HG03135 (cell line): ENCODE measurements around the gene ATP1A1.

Experiments
- ATAC-seq: cut with Tn5 transposase; IDR thresholded peaks from one replicate; pipeline ENCODE4 v1.9.1; 2021; ENCODE audit warnings: mild to moderate bottlenecking, moderate library complexity; ENCODE audit not compliant: unreplicated experiment

Gene ATP1A1

DNA sequence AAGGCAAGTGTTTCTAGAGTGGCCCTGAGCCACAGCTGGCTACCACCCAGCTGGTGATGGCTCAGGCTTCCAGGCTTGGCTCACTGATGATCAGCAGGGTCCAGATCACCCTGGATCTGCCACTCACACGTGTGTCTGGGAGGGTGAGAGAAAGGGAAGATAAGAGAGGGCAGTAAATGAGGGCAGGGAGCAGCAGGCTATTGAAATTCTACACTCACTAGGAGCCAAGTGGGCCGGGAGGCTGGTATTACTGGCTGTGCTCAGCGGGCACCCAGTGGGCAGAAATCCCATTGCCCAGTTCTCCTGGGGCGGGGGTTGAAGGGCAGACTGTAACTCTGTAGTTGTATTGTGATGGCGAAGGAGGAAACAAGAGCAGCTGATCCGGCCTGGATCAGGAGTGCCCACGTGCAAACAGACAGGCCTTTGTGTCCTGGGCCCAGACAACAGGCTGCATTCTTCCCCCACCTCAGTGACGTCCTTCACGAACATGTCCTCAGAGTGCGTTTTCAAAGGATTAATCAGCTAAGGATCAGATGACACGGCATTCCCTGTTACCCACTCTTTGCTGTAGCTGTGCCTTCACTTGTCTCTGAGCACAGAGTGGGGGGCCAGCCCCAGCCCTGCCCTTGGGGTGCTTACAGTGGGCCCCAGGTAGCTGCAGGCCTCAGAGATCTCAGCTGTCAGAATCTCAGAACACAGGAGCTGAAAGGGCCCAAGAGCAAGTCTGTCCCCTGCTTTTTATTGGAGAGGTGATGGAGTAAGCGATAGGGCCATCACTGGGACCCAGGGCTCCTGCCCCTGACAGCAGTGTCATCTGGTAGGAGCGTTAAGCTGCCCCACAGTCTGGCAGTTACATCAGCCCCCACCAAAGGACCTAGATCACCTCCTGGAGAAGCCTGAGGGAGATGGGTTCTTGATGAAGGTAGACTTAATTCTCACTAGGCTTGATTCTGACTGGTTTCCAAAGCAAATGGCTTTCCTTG is 60.5 kb downstream of the ATP1A1 start:
- no peak for ATAC-seq

DNA sequence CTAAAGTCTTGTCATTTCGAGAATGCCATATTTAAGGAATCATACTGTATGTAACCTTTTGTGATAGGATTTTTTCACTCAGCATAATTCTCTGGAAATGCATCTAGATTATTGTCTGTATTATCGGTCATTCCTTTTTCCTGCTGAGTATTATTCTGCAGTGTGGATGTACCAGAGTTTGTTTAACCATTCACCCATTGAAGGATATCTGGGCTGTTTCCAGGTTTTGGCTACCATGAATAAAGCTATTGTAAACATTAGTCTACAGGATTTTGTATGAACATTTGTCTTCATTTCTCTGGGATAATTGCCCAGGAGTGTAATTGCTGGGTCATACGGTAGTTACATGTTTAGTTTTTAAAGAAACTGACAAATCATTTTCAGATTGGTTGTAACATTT is 61.8 kb downstream of the ATP1A1 start:
- no peak for ATAC-seq

DNA sequence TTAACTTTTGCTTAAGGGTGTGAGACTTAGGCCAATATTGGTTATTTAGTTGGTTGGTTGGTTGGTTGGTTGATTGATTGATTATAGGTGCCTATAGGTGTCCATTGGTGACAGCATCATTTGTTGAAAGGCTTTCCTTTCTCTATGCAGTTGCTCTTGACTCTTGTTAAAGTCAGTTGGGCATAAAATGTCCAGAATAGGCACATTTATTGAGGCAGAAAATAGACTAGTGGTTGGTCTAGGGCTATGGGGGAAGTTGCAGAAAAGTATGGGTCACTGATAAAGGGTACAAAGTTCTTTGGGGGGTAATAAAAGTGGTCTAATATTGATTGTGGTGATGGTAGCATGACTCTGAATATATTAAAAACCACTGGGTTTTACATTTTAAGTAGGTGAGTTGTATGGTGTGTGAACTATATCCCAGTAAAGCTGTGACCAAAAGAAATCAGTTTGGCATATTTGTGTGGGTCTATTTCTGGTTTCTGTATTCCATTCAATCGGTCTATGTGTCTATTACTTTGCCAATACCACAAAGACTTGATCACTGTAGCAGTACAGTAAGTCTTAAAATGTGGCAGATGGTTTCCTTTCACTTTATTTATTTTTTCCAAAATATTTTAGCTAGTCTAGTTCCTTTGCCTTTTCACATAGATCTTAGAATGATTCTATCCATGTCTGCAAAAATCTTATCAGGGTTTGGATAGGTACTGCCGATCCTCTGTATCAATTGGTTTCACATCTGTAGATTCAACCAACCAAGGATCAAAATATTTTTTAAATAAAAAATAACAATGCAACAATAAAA is 63.0 kb downstream of the ATP1A1 start:
- no peak for ATAC-seq

DNA sequence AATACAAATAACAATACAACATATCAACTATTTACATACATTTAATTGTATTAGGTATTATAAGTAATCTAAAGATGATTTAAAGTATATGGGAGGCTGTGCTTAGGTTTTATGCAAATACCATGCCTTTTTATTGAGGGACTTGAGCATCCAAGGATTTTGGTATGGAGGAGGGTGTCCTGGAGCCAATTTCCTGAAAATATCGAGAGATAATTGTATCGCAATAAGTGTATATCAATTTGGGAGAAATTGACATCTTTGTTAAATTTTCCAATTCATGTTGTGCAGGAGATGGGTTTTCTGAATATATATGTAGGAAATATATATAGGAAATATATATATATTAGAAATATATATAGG is 63.5 kb downstream of the ATP1A1 start:
- no peak for ATAC-seq

DNA sequence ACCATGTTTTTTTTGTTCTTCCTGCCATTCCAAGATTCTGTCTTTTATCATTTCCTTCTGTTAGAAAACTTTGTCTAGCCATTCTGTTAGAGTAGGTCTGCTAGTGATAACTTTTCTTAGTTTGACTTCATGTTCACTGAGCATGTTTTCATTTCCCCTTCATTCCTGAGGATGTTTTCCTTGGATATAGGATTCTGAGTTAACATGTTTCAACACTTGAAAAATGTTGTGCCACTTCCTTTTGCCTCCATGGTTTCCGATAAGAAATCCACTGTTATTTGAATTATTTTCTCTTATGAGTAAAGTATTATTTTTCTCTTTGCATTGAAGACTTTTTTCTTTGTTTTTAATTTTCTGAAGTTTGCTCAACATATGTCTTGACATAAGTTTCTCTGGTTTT is 66.7 kb downstream of the ATP1A1 start:
- no peak for ATAC-seq

DNA sequence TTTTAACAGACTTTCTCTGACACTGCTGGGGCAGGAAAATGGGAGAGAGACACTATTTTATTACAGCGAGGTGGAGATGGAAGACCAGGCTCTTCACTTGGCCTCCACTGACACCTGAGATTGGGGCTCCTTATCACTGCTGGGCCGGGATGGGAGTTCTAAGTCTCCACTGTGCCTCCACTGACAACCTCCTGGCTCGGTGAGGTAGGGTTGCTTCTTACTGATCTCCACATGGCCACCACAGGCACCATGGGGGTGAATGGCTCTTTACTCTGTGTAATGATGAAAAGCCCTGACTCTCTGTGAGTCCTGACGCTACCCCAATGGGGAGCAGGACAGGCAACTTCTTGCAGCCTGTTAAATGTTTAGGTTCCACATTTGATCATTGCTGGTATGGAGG is 67.7 kb downstream of the ATP1A1 start:
- no peak for ATAC-seq

DNA sequence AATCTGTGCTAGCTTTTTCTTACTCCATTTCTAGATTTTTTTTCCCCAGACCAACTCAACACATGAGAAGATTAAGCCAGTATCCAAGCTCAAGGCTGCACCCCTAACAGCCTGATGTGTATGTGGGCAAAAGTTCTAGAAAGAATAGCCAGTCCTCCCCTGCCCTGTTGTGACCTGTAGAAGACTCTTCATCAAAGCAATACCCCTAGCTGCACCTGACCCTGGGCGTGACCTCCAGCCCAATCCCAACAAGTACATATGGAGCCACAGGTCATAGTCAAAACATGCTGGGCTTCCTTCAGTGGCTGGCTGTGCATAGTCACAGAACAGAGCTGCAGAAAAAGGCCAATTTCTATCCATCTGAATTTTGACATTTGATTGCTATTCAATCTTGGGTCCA is 72.5 kb downstream of the ATP1A1 start:
- no peak for ATAC-seq

DNA sequence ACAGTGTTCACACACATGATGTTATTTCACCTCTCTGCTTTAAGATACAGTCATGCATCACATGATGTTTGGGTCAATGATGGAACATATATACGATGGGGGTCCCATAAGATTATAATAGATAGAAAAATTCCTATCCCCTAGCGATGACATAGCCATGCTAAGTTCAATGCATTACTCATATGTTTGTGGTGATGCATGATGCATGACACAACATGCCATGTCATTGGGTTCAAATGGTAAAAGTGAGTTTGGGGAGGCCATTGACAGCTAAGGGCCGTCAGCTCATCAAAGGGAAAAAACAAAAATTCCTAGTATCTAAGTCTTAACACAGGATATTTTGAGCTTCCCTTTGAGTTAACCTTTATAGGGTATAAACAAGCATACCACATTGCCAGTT is 73.6 kb downstream of the ATP1A1 start:
- no peak for ATAC-seq

DNA sequence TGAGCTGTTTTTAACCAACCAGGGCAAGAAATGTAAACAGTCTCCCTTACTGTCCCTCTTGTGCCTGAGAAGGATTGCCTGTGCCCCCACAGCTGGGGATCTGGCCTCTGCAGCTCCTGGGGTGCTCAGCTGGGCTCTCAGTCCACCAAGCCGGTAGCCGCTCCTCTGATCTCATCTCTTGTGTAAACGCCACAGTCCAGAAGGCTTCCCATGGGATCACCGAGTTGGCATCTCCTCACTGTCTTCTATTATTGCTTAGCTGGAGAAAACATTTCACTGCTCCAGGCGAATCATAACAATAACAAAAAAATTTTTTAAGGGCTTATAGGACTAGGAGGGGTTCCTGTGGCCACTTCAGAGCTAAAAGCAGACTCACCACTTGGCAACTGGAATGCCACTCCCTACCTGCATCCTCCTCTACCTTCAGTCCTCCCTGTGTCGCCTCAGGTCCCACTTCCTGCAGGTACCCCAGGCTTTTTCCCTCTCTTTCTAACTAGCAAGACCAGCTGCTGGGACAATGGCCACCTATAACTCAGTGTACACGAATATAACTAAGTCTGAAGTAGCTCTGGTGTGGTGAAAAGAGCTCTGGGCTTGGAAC is 75.8 kb downstream of the ATP1A1 start:
- ATAC-seq, result no peak

DNA sequence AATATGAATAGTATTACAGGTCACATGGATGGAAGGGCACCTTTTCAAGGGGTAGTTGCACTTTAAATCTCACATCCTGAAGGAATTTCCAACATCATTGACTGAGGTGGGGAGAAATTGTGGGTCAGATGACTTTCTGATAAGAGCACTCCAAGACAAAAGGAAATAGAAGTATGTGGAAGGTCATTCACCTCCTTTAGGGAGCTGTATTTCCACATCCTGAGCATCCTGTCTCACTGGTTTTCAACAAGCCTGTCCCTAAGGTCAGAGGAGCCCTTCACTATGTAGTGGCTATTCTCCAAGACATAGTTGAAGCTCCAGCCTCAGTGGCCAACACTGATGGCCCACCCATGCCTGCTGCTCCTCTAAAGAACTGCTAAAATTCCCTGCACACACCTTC is 76.5 kb downstream of the ATP1A1 start:
- ATAC-seq, result no peak

DNA sequence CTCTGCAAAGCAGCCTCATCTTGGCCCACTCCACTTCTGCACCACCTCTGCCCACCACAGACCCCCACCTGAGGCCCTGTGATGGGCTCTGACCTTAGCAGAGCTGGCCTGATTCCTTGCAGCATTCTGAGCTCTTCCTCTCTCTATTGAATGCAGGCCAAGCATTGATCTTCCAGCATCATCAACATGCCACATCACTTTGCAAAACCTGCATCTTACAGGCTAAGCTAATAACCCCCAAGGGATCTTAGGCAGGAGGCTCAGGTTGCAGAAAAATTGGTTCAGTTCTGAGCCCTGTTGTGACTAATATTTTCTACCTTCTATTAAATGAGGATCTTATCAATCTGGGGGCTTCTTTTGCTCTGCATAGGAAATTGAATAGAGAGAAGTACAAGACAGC is 78.7 kb downstream of the ATP1A1 start:
- no peak for ATAC-seq

DNA sequence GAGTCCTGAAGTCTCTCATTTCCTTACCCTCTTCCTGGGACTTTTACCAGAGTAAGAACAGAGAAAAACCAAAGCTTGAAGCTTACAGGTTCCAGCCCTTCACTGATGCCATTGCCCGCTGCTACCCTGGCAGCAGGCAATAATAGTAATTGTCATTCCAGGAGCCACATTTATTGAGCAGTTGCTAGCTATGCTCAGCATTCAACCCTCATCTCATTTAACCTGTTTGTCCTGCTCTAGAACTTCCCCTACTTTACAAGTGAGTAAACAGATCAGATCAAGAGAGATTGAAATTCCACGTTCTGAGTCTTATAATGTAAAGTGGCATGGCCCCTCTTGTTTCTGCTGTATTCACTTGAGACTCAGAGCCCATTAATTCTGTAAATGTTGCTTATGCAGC is 80.4 kb downstream of the ATP1A1 start:
- no peak for ATAC-seq

DNA sequence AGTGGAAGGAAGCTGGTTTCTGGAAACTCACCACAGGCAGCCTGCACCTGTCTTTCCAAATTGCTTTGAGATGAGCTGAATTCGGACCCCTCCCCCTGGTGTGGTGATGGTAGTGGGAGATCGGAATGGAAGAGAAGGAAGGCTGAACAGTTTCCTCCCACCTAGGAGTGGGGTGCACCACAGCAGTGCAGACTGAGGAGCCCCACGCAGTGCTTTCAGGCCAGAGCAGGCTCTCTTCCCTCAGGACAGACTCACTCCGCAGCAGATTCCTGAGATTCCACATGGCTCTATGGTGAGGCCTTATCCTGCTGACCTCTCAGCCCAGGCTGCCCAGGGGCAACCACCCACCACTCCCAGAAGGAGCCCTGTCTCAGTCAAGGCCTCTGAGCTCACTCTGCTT is 80.9 kb downstream of the ATP1A1 start:
- no peak for ATAC-seq
